Smooth muscle cell (in vitro differentiated cells): ENCODE data around the gene HLCS. TPM values are rescaled to one million over a fixed set of nuclear protein-coding genes. Genes with fewer than 3 reads are reported as not detected.
"Not testable (repeated sequence)": the region's sequence is repeated elsewhere in the genome, so short reads cannot be mapped to it uniquely, and the experiment has no call there.

Source experiments
- DNase-seq: peaks from one replicate; lab custom pipeline; 2025; ENCODE audit not compliant: unreplicated experiment; lab: John Stamatoyannopoulos, UW
- H2AFZ ChIP-seq: fragments of 200-600 bp; sonication (generic); 2 replicates; pipeline ENCODE4 v1.6.0; 2016; ENCODE audit warnings: antibody characterized with exemption, low read depth, mild to moderate bottlenecking
- H3F3A ChIP-seq: fragments of 200-600 bp; sonication (generic); 2 replicates; pipeline ENCODE4 v1.6.0; 2017; ENCODE audit warnings: antibody characterized with exemption, low read depth
- H3K27ac ChIP-seq: fragments of 200-600 bp; sonication (generic); 2 replicates; pipeline ENCODE4 v1.5.1; 2016; ENCODE audit warnings: low read depth, mild to moderate bottlenecking
- H3K27me3 ChIP-seq: fragments of 200-600 bp; sonication (generic); 2 replicates; pipeline ENCODE4 v1.6.1; 2016; ENCODE audit warnings: low read depth, mild to moderate bottlenecking
- H3K36me3 ChIP-seq: fragments of 200-600 bp; sonication (generic); 2 replicates; pipeline ENCODE4 v1.5.1; 2016; ENCODE audit warnings: low read depth
- H3K4me1 ChIP-seq: fragments of 200-600 bp; sonication (generic); 2 replicates; pipeline ENCODE4 v1.5.1; 2016; ENCODE audit warnings: low read depth
- H3K4me2 ChIP-seq: fragments of 200-600 bp; sonication (generic); 2 replicates; pipeline ENCODE4 v1.6.0; 2016; ENCODE audit warnings: mild to moderate bottlenecking
- H3K4me3 ChIP-seq: fragments of 200-600 bp; sonication (generic); 2 replicates; pipeline ENCODE4 v1.5.1; 2016; ENCODE audit warnings: mild to moderate bottlenecking
- H3K79me2 ChIP-seq: fragments of 200-600 bp; sonication (generic); 2 replicates; pipeline ENCODE4 v1.6.0; 2016; ENCODE audit warnings: low read depth, mild to moderate bottlenecking
- H3K9ac ChIP-seq: fragments of 200-600 bp; sonication (generic); 2 replicates; pipeline ENCODE4 v1.6.0; 2016; ENCODE audit warnings: low read depth
- H3K9me3 ChIP-seq: fragments of 200-600 bp; sonication (generic); replicated peaks from 2 replicates; pipeline ENCODE4 v1.5.1; 2016; ENCODE audit warnings: low read depth
- H4K20me1 ChIP-seq: fragments of 200-600 bp; sonication (generic); 2 replicates; pipeline ENCODE4 v1.6.0; 2016; ENCODE audit warnings: low read depth
- CTCF ChIP-seq: fragments of 200-600 bp; sonication (generic); IDR thresholded peaks from 2 replicates; pipeline ENCODE4 v1.5.1; 2017; ENCODE audit warnings: borderline replicate concordance, mild to moderate bottlenecking, antibody characterized with exemption; ENCODE audit not compliant: insufficient read depth, poor library complexity, severe bottlenecking
- whole genome bisulfite sequencing: methylation state at CpG from one replicate; pipeline ENCODE4 v1.1.7; 2016; ENCODE audit warnings: low lambda C conversion rate; 5-methylcytosine and 5-hydroxymethylcytosine counted together
- polyA plus RNA-seq: library from polyadenylated mRNA; unstranded; fragments of >200 nt; fragmentation: Nextera tagmentation; extraction: Ambion mirVana; gene quantifications from 2 replicates; pipeline ENCODE4 v1.2.1, GENCODE V29; 2016
- total RNA-seq: library from RNA; depleted of rRNA; stranded (reverse); fragments of >200 nt; gene quantifications from 2 replicates; pipeline ENCODE4 v1.2.3, GENCODE V29; 2014

Gene HLCS
- total and polyA plus RNA-seq, 2 experiments from 2014 or later, result 7.5 to 20.6 TPM

- Histone ChIP-seq H3K9me3 (no peaks in the 10 kb centered on the region), H3K9ac (peak overlapping the region; percentile 61), H3K27ac (peak overlapping the region; percentile 47), H2AFZ (peak overlapping the region; percentile 88), H3K4me2 (peak overlapping the region; percentile 86), H3K36me3 (no peaks in the 10 kb centered on the region), H3K79me2 (no peaks in the 10 kb centered on the region), H3K4me3 (peak overlapping the region; percentile 64), H3K4me1 (peaks cover 4% of the 10 kb centered on the region), H4K20me1 (no peaks in the 10 kb centered on the region), H3F3A (peaks cover 3% of the 10 kb centered on the region), H3K27me3 (no peaks in the 10 kb centered on the region)
- peak; percentile 77 for TF ChIP-seq CTCF
- under 1% methylated on average over 51 of the region's 97 CpGs for WGBS
- DNase-seq, result peak; percentile 97
Measured at GRCh38 chr21:36989699-36990507, 23.4 kb upstream of the HLCS start.

- H3K27me3 ChIP-seq, H4K20me1 ChIP-seq, DNase-seq, H3K9me3 ChIP-seq, H3K4me1 ChIP-seq, H3K79me2 ChIP-seq, H3K36me3 ChIP-seq, H3F3A ChIP-seq: not testable (repeated sequence)
- 63% methylated on average over 22 of the region's 22 CpGs for WGBS
- peak overlapping the region; percentile 64 for H3K4me3 ChIP-seq
- peak overlapping the region; percentile 86 for H3K4me2 ChIP-seq
- peak overlapping the region; percentile 47 for H3K27ac ChIP-seq
- peak overlapping the region; percentile 61 for H3K9ac ChIP-seq
- H2AFZ ChIP-seq, result peak overlapping the region; percentile 88
Measured at GRCh38 chr21:36989199-36989698, 22.8 kb upstream of the HLCS start.

DNA sequence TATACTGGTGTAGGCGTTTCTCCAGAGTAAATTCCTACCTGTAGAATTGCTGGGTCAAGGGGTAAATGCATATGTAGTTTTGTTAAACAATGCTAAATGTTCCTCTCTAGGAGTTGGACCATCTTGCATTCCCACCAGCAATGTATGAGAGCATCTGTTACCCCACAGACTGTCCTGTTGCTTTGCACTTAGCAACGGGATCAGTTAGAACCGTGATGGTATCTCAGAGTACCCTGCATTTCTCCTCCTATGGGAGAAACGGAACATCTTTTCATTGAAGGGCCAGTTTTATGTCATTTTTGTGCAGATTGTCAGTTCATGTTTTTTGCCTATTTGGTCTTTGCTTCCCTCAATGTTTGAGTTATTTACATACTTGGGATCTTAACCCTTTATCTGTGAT lies 22.1 kb upstream of the HLCS start:
- Histone ChIP-seq H3K79me2 (no peaks in the 10 kb centered on the region), H3K4me2 (no peak overlapping the region), H3K9me3 (no peaks in the 10 kb centered on the region), H3K36me3 (no peaks in the 10 kb centered on the region), H4K20me1 (no peaks in the 10 kb centered on the region), H3K4me3 (no peak overlapping the region), H3F3A (peaks cover 3% of the 10 kb centered on the region), H3K27me3 (no peaks in the 10 kb centered on the region), H3K4me1 (peaks cover 4% of the 10 kb centered on the region), H3K9ac (no peak overlapping the region), H2AFZ (no peak overlapping the region), H3K27ac (no peak overlapping the region)
- TF ChIP-seq CTCF, result no peak
- DNase-seq, result no peak
- 91% methylated on average over 4 of the region's 4 CpGs for WGBS

- Histone ChIP-seq H3K27me3 (no peaks in the 10 kb centered on the region), H3K79me2 (no peaks in the 10 kb centered on the region), H3K9ac (no peak overlapping the region), H3K36me3 (no peaks in the 10 kb centered on the region), H3K4me2 (no peak overlapping the region), H3K4me3 (no peak overlapping the region), H2AFZ (peak overlapping the region; percentile 39), H3F3A (peaks cover 3% of the 10 kb centered on the region), H3K9me3 (no peaks in the 10 kb centered on the region), H3K27ac (no peak overlapping the region), H3K4me1 (peaks cover 4% of the 10 kb centered on the region), H4K20me1 (no peaks in the 10 kb centered on the region)
- DNase-seq, result no peak
- TF ChIP-seq CTCF, result no peak
Measured at GRCh38 chr21:36987845-36988244, 21.4 kb upstream of the HLCS start.
